MM.1S (cell line): ENCODE data around the gene PPP1R14C.

Experiments used
- CTCF ChIP-seq: fragments of 300-600 bp; sonication (generic); IDR thresholded peaks from 2 replicates; pipeline ENCODE4 v1.5.1; 2016; ENCODE audit warnings: antibody characterized with exemption, low read length, mixed read lengths
- EZH2 ChIP-seq: fragments of 300-600 bp; sonication (generic); optimal IDR thresholded peaks from 2 replicates; pipeline ENCODE3; 2017; ENCODE audit warnings: low read depth, mild to moderate bottlenecking, antibody characterized with exemption, low read length, mixed read lengths
- EZH2phosphoT487 ChIP-seq: fragments of 300-600 bp; sonication (generic); IDR thresholded peaks from 2 replicates; pipeline ENCODE4 v1.6.1; 2018; ENCODE audit warnings: antibody characterized with exemption, low read length

- no peak for TF ChIP-seq CTCF
- TF ChIP-seq EZH2, result no peak
- TF ChIP-seq EZH2phosphoT487, result no peak
Observed at GRCh38 chr6:150211700-150212511, 69.1 kb downstream of the PPP1R14C start.
